Measurements from ENCODE around the gene ABCA9. TPM values are rescaled to one million over a fixed set of nuclear protein-coding genes. Genes with fewer than 3 reads are reported as not detected.

Gene ABCA9
- total RNA-seq, 1 experiment from 2014 or later = not detected

DNA sequence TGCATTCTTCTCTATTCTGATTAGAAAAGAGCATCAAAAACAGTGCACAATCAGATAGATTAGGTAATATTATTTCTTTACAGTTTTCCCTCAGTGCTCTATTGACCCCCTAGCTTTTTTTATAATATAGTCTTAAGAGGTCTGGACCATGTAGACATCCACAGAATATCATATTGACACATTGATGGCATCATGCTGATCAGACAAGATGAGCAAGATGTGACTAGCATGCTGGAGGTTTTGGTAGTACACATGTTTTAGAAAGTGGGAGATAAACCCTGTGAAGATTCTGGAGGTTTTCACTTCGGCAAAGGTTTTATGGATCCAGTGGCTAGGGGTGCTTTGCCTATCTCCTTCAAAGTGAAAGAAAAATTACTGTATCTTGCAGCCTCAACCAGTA lies 102.8 kb downstream of the ABCA9 start:
- intact Hi-C loops (cut with micrococcal nuclease; ENCODE audit: unreplicated experiment) = no loop called here
- no peak for DNase-seq
- H3K9me3 Mint-ChIP-seq (ENCODE audit: low read depth, unreplicated experiment) = no peaks in the 10 kb centered on the region
- H3K4me1 Mint-ChIP-seq (ENCODE audit: low read depth, unreplicated experiment) = no peaks in the 10 kb centered on the region
- H3K27ac Mint-ChIP-seq (ENCODE audit: unreplicated experiment) = no peak overlapping the region
- H3K36me3 Mint-ChIP-seq (ENCODE audit: insufficient read depth, unreplicated experiment) = no peaks in the 10 kb centered on the region
- BruUV-seq (replicated peaks) = no TSS peak
- no peak overlapping the region for H3K4me3 Mint-ChIP-seq (ENCODE audit: low read depth, unreplicated experiment)
- no peaks in the 10 kb centered on the region for H3K27me3 Mint-ChIP-seq (ENCODE audit: unreplicated experiment)
- CTCF ChIA-PET = no interaction called here
- TF ChIP-seq, protein P1, sequence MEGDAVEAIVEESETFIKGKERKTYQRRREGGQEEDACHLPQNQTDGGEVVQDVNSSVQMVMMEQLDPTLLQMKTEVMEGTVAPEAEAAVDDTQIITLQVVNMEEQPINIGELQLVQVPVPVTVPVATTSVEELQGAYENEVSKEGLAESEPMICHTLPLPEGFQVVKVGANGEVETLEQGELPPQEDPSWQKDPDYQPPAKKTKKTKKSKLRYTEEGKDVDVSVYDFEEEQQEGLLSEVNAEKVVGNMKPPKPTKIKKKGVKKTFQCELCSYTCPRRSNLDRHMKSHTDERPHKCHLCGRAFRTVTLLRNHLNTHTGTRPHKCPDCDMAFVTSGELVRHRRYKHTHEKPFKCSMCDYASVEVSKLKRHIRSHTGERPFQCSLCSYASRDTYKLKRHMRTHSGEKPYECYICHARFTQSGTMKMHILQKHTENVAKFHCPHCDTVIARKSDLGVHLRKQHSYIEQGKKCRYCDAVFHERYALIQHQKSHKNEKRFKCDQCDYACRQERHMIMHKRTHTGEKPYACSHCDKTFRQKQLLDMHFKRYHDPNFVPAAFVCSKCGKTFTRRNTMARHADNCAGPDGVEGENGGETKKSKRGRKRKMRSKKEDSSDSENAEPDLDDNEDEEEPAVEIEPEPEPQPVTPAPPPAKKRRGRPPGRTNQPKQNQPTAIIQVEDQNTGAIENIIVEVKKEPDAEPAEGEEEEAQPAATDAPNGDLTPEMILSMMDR (IDR thresholded peaks at IDR 0.05; ENCODE audit: unreplicated experiment) = no peak

DNA sequence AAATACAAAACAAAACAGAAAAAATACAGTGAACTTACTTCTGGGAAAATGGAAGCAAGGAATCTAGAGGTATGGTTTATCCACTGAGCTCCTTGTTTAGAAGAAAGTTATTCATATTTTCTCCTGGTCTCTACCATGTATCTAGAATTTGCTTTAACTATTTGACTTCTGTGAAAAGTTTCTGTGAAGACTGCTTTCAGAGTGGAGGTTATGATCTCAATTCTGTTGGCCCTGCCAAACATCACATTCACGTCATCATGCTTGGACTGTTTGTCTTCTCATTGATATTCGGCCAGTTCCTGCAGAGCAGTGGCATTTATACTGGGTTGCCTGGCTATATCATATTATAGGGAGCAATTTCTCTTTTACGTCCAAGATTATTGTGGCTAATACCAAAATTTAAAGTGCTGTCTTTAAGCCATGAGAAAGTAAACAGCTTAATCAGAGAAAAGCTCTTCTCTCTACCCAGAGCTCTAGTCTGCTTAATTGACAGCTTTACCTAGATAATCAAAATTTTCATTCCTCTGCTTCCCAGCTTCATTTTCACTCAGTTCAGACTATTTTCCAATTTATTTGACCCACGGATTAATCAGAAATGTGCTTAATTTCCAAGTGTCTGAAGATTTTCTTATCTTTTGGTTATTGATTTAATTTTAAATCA lies 105.4 kb downstream of the ABCA9 start, which contains the start of gene ABCA8:
Gene ABCA8 (minus strand): TSS at position 212 of the 661 bp plus-strand sequence. CDS start 13,358 bp downstream, outside the sequence.
- intact Hi-C loops (cut with micrococcal nuclease; ENCODE audit: unreplicated experiment) = no loop called here
- no peaks in the 10 kb centered on the region for H3K36me3 Mint-ChIP-seq (ENCODE audit: insufficient read depth, unreplicated experiment)
- no TSS peak for BruUV-seq (replicated peaks)
- H3K27me3 Mint-ChIP-seq (ENCODE audit: unreplicated experiment) = no peaks in the 10 kb centered on the region
- TF ChIP-seq, protein P1 (IDR thresholded peaks at IDR 0.05; ENCODE audit: unreplicated experiment) = no peak
- no peaks in the 10 kb centered on the region for H3K4me1 Mint-ChIP-seq (ENCODE audit: low read depth, unreplicated experiment)
- DNase-seq = no peak
- no peaks in the 10 kb centered on the region for H3K9me3 Mint-ChIP-seq (ENCODE audit: low read depth, unreplicated experiment)
- H3K27ac Mint-ChIP-seq (ENCODE audit: unreplicated experiment) = no peak within 1 kb of the TSS
- CTCF ChIA-PET = no interaction called here
- no peak within 1 kb of the TSS for H3K4me3 Mint-ChIP-seq (ENCODE audit: low read depth, unreplicated experiment)

DNA sequence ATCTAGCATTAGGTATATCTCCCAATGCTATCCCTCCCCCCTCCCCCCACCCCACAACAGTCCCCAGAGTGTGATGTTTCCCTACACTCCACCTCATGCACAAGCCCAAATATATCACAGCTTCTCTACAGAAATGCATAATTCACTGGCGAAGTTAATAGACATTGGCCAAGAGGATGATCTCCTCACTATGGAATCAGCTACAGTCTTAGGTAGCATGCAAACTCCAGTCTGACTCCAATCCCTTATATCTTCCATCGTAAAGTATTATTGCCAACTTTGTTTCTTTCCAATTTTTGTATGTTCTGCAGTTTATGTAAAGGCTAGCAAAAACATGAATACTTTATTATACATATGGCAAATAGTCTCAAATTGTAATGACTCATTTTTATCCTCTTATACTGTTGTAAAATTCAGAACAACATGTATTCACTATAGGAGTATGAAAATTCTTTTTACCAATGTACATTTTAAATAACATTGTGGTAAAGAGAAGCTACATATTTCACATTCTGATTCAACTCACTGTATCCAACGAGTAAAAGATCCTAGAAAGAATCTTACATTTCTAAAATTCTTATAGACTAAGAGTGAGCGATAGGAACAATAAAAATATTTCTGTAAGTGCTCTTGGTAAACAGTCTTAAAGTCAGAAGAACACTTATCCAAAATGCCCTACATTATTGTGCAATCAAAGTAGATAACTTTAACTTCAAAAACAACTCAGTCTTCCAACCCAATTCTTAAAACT lies 106.4 kb downstream of the ABCA9 start:
- Mint-ChIP-seq H3K27ac (ENCODE audit: unreplicated experiment) (no peak overlapping the region), H3K4me3 (ENCODE audit: low read depth, unreplicated experiment) (no peak overlapping the region), H3K9me3 (ENCODE audit: low read depth, unreplicated experiment) (no peaks in the 10 kb centered on the region), H3K27me3 (ENCODE audit: unreplicated experiment) (no peaks in the 10 kb centered on the region), H3K4me1 (ENCODE audit: low read depth, unreplicated experiment) (no peaks in the 10 kb centered on the region), H3K36me3 (ENCODE audit: insufficient read depth, unreplicated experiment) (no peaks in the 10 kb centered on the region)
- BruUV-seq (replicated peaks) = no TSS peak
- intact Hi-C loops (cut with micrococcal nuclease; ENCODE audit: unreplicated experiment) = no loop called here
- CTCF ChIA-PET = no interaction called here
- TF ChIP-seq, protein P1 (IDR thresholded peaks at IDR 0.05; ENCODE audit: unreplicated experiment) = no peak
- DNase-seq = no peak

DNA sequence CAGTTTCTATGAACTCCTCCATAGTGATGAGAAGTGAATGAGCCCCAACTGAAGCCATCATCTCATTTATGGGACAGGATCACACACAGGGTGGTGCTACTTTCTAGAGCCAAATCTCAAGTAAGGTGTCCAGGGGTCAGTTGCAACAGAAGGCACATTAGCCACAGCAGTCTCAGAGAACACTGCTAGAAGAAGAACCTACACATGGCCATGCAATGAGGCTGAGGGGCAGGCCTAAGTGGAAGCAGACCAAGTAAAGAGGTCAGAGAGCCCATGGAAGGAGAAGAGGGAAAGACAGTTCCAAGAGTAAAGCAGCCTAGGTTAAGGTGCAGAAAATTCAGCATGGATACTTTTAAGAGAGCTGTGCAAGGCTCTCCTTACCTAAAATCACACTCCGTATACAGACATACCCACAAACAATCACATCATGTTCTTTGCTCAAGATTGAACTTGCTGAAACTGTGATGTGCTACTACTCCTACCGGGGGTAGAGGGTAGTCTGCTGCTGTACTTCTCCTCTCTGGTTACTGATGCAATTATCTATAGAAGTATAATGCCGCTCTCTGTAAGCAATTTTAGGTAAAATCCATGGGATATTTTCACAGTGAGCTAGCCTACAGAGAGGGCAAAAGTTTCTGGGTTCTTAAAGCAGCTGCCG lies 107.3 kb downstream of the ABCA9 start:
- no TSS peak for BruUV-seq (replicated peaks)
- Mint-ChIP-seq H3K27me3 (ENCODE audit: unreplicated experiment) (no peaks in the 10 kb centered on the region), H3K27ac (ENCODE audit: unreplicated experiment) (no peak overlapping the region)

More for the DNA sequence above, 107.3 kb downstream of the ABCA9 start:
- TF ChIP-seq, protein P1 (IDR thresholded peaks at IDR 0.05; ENCODE audit: unreplicated experiment) = no peak
- CTCF ChIA-PET = no interaction called here
- H3K36me3 Mint-ChIP-seq (ENCODE audit: insufficient read depth, unreplicated experiment) = no peaks in the 10 kb centered on the region
- no peak overlapping the region for H3K4me3 Mint-ChIP-seq (ENCODE audit: low read depth, unreplicated experiment)
- H3K4me1 Mint-ChIP-seq (ENCODE audit: low read depth, unreplicated experiment) = no peaks in the 10 kb centered on the region
- intact Hi-C loops (cut with micrococcal nuclease; ENCODE audit: unreplicated experiment) = no loop called here
- H3K9me3 Mint-ChIP-seq (ENCODE audit: low read depth, unreplicated experiment) = no peaks in the 10 kb centered on the region
- no peak for DNase-seq
